Testis (tissue), 3 donors: ENCODE measurements around the gene FHL2. TPM values are rescaled to one million over a fixed set of nuclear protein-coding genes. Genes with fewer than 3 reads are reported as not detected.

ENCODE experiments used
- DNase-seq: peaks from one replicate; pipeline ENCODE4 v3.0.0-alpha.2; 2019
- H3K27ac ChIP-seq, 2 donors: fragments of 200-600 bp; sonication (generic); one replicate each; pipeline ENCODE4 v1.5.1; 2019
- H3K27me3 ChIP-seq: fragments of 200-600 bp; sonication (generic); one replicate; pipeline ENCODE4 v1.5.1; 2019
- H3K36me3 ChIP-seq: fragments of 200-600 bp; sonication (generic); one replicate; pipeline ENCODE4 v1.5.1; 2017; ENCODE audit warnings: low read depth; ENCODE audit errors: missing control alignments
- H3K4me1 ChIP-seq: fragments of 200-600 bp; sonication (generic); one replicate; pipeline ENCODE4 v1.5.1; 2019
- H3K4me3 ChIP-seq, 2 donors: fragments of 200-600 bp; sonication (generic); one replicate each; pipeline ENCODE4 v1.5.1; 2017 to 2019
- H3K9me3 ChIP-seq: fragments of 200-600 bp; sonication (generic); one replicate; pipeline ENCODE4 v1.5.1; 2017
- POLR2A ChIP-seq: fragments of 450-650 bp; IDR thresholded peaks from one replicate; pipeline ENCODE4 v1.6.1; 2017; ENCODE audit warnings: antibody characterized with exemption, mild to moderate bottlenecking, moderate library complexity
- WGBS, 2 donors: methylation state at CpG; one replicate each; pipeline ENCODE4 v1.1.5; 2018; 5-methylcytosine and 5-hydroxymethylcytosine counted together
- intact Hi-C: fragments of 100-400 bp; cut with DNase I; formaldehyde crosslinking; loops from one replicate; pipeline ENCODE4 v1.15.1; 2023; ENCODE audit warnings: low total_unique reads
- polyA plus RNA-seq: library from polyadenylated mRNA; stranded (reverse); fragments of 350-450 nt; fragmentation: Illumina TruSeq; extraction: RNeasy Lipid Tissue Mini Kit (QIAGEN cat#74804); gene quantifications from one replicate; pipeline ENCODE4 v1.2.3, GENCODE V29; 2014; ENCODE audit warnings: low read depth, low replicate concordance; ENCODE audit not compliant: insufficient read depth
- total RNA-seq, 2 donors: library from RNA; depleted of rRNA; stranded (reverse); fragments of >200 nt; gene quantifications; one replicate each; pipeline ENCODE4 v1.2.3, GENCODE V29; 2016
- TF ChIP-seq, protein P1 (sequence below), 3 experiments: fragments of 450-650 bp in 2 of 3; fragments of 200-600 bp in 1 of 3; sonication (generic) in 1 of 3; IDR thresholded peaks; one replicate each; pipeline ENCODE4 v1.5.1; 2016 to 2019; ENCODE audit warnings: antibody characterized with exemption in 3 of 3, mild to moderate bottlenecking in 2 of 3, moderate library complexity in 1 of 3

FHL2 gene
- total and polyA plus RNA-seq, 3 donors from 2014 or later, result 76.9 to 154 (median 99.3) TPM

DNA sequence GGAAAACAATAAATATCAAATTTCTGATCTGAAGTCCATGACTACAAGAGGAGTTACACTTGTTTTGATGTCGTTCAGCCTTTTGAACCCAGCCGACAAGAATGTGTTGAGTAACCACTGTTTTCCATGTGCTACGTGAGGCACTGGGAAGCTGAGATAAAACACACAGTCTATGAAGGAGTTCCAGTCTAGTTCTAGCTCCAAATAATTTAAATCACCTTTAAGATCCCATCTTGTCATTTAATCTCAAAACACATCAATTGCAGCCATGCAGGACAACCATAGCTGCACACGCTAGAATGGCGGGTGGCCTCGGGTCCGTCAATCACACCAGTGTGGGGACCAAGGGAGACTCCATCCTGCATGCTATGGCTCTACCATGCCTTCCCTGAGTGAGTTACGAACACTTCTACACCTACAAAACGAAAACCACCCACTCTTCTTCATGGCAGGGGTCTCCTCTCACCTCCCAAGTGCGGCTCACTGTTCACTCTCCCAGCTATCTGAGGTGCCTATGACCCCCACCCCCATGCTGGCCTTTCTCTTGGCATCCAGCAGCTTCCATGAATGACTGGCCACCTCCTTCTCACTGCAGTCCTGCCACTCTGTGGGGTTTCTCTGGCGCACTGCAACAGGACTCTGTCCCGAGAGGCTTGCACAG lies 3.8 kb downstream of the FHL2 start:
- TF ChIP-seq, protein P1, sequence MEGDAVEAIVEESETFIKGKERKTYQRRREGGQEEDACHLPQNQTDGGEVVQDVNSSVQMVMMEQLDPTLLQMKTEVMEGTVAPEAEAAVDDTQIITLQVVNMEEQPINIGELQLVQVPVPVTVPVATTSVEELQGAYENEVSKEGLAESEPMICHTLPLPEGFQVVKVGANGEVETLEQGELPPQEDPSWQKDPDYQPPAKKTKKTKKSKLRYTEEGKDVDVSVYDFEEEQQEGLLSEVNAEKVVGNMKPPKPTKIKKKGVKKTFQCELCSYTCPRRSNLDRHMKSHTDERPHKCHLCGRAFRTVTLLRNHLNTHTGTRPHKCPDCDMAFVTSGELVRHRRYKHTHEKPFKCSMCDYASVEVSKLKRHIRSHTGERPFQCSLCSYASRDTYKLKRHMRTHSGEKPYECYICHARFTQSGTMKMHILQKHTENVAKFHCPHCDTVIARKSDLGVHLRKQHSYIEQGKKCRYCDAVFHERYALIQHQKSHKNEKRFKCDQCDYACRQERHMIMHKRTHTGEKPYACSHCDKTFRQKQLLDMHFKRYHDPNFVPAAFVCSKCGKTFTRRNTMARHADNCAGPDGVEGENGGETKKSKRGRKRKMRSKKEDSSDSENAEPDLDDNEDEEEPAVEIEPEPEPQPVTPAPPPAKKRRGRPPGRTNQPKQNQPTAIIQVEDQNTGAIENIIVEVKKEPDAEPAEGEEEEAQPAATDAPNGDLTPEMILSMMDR (IDR thresholded peaks at IDR 0.05), result no peak
- no peak for TF ChIP-seq POLR2A
- peak; percentile 11 for DNase-seq
- no peaks in the 10 kb centered on the region for H3K9me3 ChIP-seq
- peaks cover 4% of the 10 kb centered on the region for H3K4me1 ChIP-seq
- H3K27ac ChIP-seq, result peak overlapping the region; percentile 85 to 94
- no peaks in the 10 kb centered on the region for H3K36me3 ChIP-seq
- peak overlapping the region; percentile 88 to 93 for H3K4me3 ChIP-seq
- H3K27me3 ChIP-seq, result no peaks in the 10 kb centered on the region
- 72 to 78% methylated on average over 12 of the region's 12 CpGs for WGBS, 2 donors
- intact Hi-C loops, result no loop called here

DNA sequence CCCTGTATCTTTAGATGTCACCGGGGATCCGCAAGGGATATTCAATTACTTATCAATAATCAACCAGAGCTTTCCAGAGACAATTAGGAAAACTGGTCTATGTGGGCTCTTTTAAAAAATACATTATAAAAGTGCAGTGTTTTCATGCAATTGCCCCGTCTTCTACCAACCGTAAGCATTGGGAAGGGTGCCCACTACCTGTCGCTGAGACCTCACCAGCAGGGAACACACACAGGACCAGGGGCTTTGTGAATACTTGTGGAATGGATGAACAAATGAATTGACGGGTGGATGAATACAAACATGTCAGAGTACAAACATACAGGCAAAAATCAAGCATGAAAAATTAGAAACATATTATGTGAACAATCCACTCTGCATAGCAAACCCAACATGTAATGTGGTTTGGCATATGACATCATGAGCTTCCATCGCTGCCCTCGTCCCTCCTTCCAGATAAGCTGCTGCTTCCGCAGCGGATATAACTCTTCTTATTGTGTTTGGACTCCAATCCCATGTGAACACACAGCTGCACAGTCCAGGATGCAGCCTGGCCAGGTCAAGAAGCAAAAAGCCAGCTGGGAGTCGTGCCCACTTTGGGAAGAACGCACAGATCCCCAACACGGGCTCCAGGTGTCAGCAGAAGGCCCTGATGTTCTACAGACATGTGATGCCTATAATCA lies 5.3 kb downstream of the FHL2 start:
- peak overlapping the region in 1 of 2 donors; percentile 88 for H3K4me3 ChIP-seq
- 60 to 66% methylated on average over 13 of the region's 13 CpGs for WGBS, 2 donors
- peaks cover 6% of the 10 kb centered on the region for H3K4me1 ChIP-seq
- no peaks in the 10 kb centered on the region for H3K36me3 ChIP-seq
- TF ChIP-seq POLR2A, result no peak
- TF ChIP-seq, protein P1 (IDR thresholded peaks at IDR 0.05), result no peak
- H3K27me3 ChIP-seq, result no peaks in the 10 kb centered on the region
- no peaks in the 10 kb centered on the region for H3K9me3 ChIP-seq
- intact Hi-C loops, result no loop called here
- peak; percentile 40 for DNase-seq
- H3K27ac ChIP-seq, result peak overlapping the region; percentile 39 to 94

DNA sequence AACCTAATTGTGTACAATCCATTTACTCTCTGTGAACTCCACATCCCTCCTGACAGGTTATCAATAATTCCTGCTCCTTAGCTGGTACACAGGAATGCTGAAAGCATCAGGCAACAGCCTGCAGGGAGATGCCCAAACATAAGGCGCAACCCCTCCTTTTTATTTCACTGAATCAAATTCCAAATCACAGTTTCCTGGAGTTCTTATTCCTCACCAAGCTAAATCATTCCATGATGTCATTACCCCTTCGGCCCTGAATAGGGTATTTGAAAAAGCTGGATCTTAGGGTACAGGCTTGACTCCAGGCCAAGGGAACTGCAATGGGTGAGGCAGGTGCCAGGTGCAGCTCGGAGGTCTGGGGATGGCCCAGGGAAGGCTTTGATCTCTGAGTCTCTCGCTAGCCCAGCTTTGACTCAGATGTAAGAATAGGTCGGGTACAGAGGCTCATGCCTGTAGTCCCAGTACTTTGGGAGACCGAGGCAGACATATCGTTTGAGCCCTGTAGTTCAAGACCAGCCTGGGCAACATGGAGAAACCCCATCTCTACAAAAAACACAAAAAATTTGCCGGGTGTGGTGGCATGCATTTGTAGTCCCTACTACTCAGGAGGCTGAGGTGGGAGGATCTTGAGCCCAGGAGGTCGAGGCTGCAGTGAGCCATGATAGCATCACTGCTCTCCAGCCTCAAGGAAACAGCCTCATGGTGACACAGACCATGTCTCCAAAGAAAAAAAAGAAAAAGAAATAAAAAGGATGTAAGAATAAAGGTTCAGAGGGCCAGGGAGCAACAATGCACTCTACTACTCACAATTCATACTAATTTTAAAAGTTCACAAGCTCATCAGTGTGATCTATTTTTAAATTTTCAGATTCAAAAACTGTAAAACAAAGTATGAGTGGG lies 6.8 kb downstream of the FHL2 start:
- Histone ChIP-seq H3K9me3 (no peaks in the 10 kb centered on the region), H3K4me3 (no peak overlapping the region), H3K27me3 (no peaks in the 10 kb centered on the region), H3K4me1 (peaks cover 15% of the 10 kb centered on the region), H3K36me3 (no peaks in the 10 kb centered on the region), H3K27ac (peak overlapping the region; percentile 44)
- intact Hi-C loops, result no loop called here
- peak; percentile 9 for DNase-seq
- TF ChIP-seq, protein P1 (IDR thresholded peaks at IDR 0.05), result no peak
- no peak for TF ChIP-seq POLR2A
- 75 to 78% methylated on average over 9 of the region's 9 CpGs for WGBS, 2 donors

DNA sequence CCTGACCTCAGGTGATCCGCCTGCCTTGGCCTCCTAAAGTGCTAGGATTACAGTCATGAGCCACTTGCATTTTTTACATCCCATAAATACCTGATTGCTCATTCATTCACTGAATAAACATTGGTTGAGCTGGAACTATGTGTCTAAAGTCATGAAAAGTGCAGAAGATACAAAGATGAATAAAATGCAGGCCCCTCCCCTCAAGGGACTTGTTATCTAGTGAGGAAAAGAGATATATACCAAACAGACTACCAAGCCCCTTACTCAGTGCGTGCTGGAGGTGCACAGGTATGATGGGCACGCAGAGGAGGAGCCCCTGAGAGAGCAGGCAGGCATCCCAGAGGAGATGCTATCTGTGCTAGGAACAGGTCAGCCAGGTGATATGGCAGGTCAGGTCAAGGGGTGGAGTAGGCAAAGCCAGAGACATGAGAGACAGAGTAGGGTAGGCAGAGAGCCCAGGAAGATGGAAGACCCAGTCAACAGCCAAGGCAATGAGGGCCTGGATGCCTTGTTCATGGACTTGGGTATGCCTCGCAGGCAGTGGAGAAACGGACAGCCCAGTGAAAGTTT lies 7.7 kb downstream of the FHL2 start:
- 79 to 84% methylated on average over 5 of the region's 5 CpGs for WGBS, 2 donors
- intact Hi-C loops, result no loop called here
- no peak for DNase-seq
- Histone ChIP-seq H3K27ac (peak overlapping the region; percentile 3 to 44), H3K4me3 (no peak overlapping the region), H3K9me3 (no peaks in the 10 kb centered on the region), H3K4me1 (peaks cover 16% of the 10 kb centered on the region), H3K36me3 (no peaks in the 10 kb centered on the region), H3K27me3 (no peaks in the 10 kb centered on the region)
- TF ChIP-seq, protein P1 (IDR thresholded peaks at IDR 0.05), result no peak
- TF ChIP-seq POLR2A, result no peak
